Measurements from ENCODE around the gene EFCAB7. TPM values are rescaled to one million over a fixed set of nuclear protein-coding genes. Genes with fewer than 3 reads are reported as not detected.
A peak's percentile ranks its signal among the peaks of the same experiment; 100 is the strongest.

Gene EFCAB7
- total RNA-seq, 1 donor from 2014 or later, result 3.8 TPM

DNA sequence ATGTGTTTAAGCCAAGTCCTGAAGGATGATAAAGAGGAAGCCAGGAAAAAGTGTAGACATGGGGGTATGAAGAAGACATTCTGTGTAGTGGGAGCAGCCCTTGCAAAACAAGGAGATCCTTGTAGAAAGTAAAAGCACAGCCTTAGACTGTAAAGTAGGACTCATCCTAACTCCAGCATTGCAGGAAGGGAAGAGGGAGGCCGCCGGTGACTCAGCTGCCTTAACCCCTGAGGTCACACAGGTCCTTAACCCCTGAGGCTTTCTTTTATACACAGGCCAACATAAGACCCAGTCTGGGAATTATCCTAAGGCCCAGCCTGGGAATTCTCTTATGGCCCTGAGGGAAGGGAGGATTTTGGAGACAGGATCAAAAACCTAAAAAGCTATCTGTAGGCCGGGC is 87.9 kb downstream of the EFCAB7 start:
- TF ChIP-seq, protein P1, sequence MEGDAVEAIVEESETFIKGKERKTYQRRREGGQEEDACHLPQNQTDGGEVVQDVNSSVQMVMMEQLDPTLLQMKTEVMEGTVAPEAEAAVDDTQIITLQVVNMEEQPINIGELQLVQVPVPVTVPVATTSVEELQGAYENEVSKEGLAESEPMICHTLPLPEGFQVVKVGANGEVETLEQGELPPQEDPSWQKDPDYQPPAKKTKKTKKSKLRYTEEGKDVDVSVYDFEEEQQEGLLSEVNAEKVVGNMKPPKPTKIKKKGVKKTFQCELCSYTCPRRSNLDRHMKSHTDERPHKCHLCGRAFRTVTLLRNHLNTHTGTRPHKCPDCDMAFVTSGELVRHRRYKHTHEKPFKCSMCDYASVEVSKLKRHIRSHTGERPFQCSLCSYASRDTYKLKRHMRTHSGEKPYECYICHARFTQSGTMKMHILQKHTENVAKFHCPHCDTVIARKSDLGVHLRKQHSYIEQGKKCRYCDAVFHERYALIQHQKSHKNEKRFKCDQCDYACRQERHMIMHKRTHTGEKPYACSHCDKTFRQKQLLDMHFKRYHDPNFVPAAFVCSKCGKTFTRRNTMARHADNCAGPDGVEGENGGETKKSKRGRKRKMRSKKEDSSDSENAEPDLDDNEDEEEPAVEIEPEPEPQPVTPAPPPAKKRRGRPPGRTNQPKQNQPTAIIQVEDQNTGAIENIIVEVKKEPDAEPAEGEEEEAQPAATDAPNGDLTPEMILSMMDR (IDR thresholded peaks at IDR 0.05), result no peak
- H3K9me3 Mint-ChIP-seq (ENCODE audit: low read depth), result no peaks in the 10 kb centered on the region
- DNase-seq (ENCODE audit: low spot score), result no peak
- H3K4me3 Mint-ChIP-seq (ENCODE audit: unreplicated experiment), result no peak overlapping the region
- H3K4me1 Mint-ChIP-seq (ENCODE audit: low read depth), result peaks cover 44% of the 10 kb centered on the region
- H3K27me3 Mint-ChIP-seq (ENCODE audit: low read depth), result no peaks in the 10 kb centered on the region
- H3K27ac Mint-ChIP-seq (ENCODE audit: unreplicated experiment), result peak overlapping the region; percentile 76
- no peaks in the 10 kb centered on the region for H3K36me3 Mint-ChIP-seq (ENCODE audit: low read depth)

DNA sequence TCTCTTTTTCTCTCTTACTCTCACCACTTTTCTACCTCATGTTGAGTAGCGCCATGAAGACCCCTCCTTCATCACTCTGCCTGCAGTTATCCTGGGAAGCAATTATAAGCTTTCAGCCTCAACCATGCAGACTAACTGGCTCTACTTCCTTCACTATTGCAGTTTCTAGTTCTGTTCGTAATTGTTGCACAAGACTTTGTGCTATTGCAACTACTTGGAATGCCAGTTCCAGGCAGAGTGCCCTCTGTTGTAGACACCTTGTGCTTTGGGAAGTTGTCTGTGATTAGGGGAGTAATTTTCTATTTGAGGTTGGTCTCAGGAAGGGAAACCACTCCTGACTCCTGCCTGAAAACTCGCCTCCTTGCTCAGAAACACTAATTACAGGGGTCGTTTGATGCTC is 89.2 kb downstream of the EFCAB7 start:
- Mint-ChIP-seq H3K4me3 (ENCODE audit: unreplicated experiment) (no peak overlapping the region), H3K27ac (ENCODE audit: unreplicated experiment) (no peak overlapping the region), H3K9me3 (ENCODE audit: low read depth) (no peaks in the 10 kb centered on the region), H3K27me3 (ENCODE audit: low read depth) (no peaks in the 10 kb centered on the region), H3K36me3 (ENCODE audit: low read depth) (no peaks in the 10 kb centered on the region), H3K4me1 (ENCODE audit: low read depth) (peaks cover 57% of the 10 kb centered on the region)
- TF ChIP-seq, protein P1 (IDR thresholded peaks at IDR 0.05), result no peak
- no peak for DNase-seq (ENCODE audit: low spot score)

- Mint-ChIP-seq H3K4me3 (ENCODE audit: unreplicated experiment) (no peak overlapping the region), H3K9me3 (ENCODE audit: low read depth) (no peaks in the 10 kb centered on the region), H3K36me3 (ENCODE audit: low read depth) (no peaks in the 10 kb centered on the region), H3K27ac (ENCODE audit: unreplicated experiment) (no peak overlapping the region), H3K4me1 (ENCODE audit: low read depth) (peaks cover 61% of the 10 kb centered on the region), H3K27me3 (ENCODE audit: low read depth) (no peaks in the 10 kb centered on the region)
- no peak for DNase-seq (ENCODE audit: low spot score)
- TF ChIP-seq, protein P1 (IDR thresholded peaks at IDR 0.05), result no peak
Observed at GRCh38 chr1:63612971-63613370, 89.6 kb downstream of the EFCAB7 start.

- H3K36me3 Mint-ChIP-seq (ENCODE audit: low read depth), result no peaks in the 10 kb centered on the region
- no peak overlapping the region for H3K27ac Mint-ChIP-seq (ENCODE audit: unreplicated experiment)
- DNase-seq (ENCODE audit: low spot score), result no peak
- H3K27me3 Mint-ChIP-seq (ENCODE audit: low read depth), result no peaks in the 10 kb centered on the region
- TF ChIP-seq, protein P1 (IDR thresholded peaks at IDR 0.05), result peak; percentile 93
- H3K4me3 Mint-ChIP-seq (ENCODE audit: unreplicated experiment), result no peak overlapping the region
- peaks cover 66% of the 10 kb centered on the region for H3K4me1 Mint-ChIP-seq (ENCODE audit: low read depth)
- H3K9me3 Mint-ChIP-seq (ENCODE audit: low read depth), result no peaks in the 10 kb centered on the region
Observed at GRCh38 chr1:63615768-63616420, 92.6 kb downstream of the EFCAB7 start.

- Mint-ChIP-seq H3K27me3 (ENCODE audit: low read depth) (no peaks in the 10 kb centered on the region), H3K27ac (ENCODE audit: unreplicated experiment) (peak overlapping the region; percentile 58), H3K9me3 (ENCODE audit: low read depth) (no peaks in the 10 kb centered on the region), H3K4me3 (ENCODE audit: unreplicated experiment) (no peak overlapping the region), H3K36me3 (ENCODE audit: low read depth) (no peaks in the 10 kb centered on the region), H3K4me1 (ENCODE audit: low read depth) (peaks cover 70% of the 10 kb centered on the region)
- TF ChIP-seq, protein P1 (IDR thresholded peaks at IDR 0.05), result no peak
- DNase-seq (ENCODE audit: low spot score), result no peak
Observed at GRCh38 chr1:63617450-63617849, 94.1 kb downstream of the EFCAB7 start.

Data from chondrocyte (in vitro differentiated cells).